Measurements from ENCODE around the gene KNL1.
A peak's percentile ranks its signal among the peaks of the same experiment; 100 is the strongest.

Gene KNL1, protein sequence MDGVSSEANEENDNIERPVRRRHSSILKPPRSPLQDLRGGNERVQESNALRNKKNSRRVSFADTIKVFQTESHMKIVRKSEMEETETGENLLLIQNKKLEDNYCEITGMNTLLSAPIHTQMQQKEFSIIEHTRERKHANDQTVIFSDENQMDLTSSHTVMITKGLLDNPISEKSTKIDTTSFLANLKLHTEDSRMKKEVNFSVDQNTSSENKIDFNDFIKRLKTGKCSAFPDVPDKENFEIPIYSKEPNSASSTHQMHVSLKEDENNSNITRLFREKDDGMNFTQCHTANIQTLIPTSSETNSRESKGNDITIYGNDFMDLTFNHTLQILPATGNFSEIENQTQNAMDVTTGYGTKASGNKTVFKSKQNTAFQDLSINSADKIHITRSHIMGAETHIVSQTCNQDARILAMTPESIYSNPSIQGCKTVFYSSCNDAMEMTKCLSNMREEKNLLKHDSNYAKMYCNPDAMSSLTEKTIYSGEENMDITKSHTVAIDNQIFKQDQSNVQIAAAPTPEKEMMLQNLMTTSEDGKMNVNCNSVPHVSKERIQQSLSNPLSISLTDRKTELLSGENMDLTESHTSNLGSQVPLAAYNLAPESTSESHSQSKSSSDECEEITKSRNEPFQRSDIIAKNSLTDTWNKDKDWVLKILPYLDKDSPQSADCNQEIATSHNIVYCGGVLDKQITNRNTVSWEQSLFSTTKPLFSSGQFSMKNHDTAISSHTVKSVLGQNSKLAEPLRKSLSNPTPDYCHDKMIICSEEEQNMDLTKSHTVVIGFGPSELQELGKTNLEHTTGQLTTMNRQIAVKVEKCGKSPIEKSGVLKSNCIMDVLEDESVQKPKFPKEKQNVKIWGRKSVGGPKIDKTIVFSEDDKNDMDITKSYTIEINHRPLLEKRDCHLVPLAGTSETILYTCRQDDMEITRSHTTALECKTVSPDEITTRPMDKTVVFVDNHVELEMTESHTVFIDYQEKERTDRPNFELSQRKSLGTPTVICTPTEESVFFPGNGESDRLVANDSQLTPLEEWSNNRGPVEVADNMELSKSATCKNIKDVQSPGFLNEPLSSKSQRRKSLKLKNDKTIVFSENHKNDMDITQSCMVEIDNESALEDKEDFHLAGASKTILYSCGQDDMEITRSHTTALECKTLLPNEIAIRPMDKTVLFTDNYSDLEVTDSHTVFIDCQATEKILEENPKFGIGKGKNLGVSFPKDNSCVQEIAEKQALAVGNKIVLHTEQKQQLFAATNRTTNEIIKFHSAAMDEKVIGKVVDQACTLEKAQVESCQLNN (N-terminal part only)

DNA sequence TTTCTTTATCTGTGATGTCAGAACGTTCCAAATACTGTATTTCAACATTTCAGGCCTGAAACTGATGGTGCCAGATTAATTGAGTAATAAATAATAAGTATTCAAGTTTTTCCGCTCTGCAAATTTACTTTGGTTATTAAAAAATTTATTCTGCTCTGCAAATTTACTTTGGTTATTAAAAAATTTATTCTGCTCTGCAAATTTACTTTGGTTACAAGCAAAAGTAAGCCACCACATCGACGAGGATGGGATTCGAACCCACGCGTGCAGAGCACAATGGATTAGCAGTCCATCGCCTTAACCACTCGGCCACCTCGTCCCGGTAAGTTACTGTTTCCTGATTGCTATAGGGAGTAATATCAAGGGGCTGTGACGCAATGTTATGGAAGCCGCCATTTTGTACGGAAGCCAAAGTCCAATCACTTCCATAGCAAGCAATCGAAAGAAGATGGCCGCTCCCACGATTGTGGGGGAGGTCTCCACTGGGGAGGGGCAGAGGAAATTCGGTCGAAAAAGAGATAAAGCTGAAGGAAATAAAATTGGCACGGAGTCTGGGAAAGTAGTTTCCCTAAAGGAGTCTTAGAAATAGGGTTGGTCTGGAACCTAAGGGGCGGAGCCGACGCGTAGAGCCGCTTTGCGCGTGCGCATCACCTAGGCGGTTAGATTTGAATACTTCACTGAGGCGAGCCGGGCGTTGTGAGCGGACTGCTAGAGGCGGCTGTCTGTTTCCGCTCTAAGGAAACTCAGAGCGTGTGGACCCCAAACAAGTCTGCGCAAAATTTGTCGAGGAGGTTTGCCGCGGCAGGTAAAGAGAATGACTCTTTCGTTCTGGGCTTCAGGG lies at the start of gene KNL1:
Gene KNL1, plus strand, starts transcription at position 662 of the 841 bp plus-strand sequence. CDS start 8,683 bp downstream, outside the sequence.
- peak within 1 kb of the TSS; percentile 72 for H3K4me3 ChIP-seq
- DNase-seq (ENCODE audit: low spot score) = peak; percentile 94
- TF ChIP-seq, protein P1, sequence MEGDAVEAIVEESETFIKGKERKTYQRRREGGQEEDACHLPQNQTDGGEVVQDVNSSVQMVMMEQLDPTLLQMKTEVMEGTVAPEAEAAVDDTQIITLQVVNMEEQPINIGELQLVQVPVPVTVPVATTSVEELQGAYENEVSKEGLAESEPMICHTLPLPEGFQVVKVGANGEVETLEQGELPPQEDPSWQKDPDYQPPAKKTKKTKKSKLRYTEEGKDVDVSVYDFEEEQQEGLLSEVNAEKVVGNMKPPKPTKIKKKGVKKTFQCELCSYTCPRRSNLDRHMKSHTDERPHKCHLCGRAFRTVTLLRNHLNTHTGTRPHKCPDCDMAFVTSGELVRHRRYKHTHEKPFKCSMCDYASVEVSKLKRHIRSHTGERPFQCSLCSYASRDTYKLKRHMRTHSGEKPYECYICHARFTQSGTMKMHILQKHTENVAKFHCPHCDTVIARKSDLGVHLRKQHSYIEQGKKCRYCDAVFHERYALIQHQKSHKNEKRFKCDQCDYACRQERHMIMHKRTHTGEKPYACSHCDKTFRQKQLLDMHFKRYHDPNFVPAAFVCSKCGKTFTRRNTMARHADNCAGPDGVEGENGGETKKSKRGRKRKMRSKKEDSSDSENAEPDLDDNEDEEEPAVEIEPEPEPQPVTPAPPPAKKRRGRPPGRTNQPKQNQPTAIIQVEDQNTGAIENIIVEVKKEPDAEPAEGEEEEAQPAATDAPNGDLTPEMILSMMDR (IDR thresholded peaks at IDR 0.05) = no peak
- H3K27ac ChIP-seq = peak within 1 kb of the TSS; percentile 83 to 86

DNA sequence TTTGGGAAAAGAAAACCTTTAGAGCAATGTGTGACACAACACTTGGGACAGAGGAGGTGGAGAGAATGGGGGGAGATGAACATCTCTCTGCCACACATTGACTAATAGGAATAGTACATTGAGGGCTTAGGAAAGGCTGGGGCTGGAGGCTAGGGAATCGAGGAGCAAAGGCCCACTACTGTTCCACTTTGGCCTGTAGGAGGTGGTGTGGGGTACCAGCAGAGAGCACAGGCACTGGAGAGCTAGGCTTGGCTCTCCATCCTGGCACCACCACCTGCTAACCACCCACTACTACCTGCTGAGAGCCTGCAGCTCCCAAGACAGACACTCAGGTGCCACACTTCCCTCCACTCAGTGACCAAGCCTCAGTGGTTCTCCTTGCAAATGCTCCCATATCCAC lies 48.6 kb upstream of the KNL1 start:
- Histone ChIP-seq H3K4me3 (no peak overlapping the region), H3K27ac (no peak overlapping the region)
- TF ChIP-seq, protein P1 (IDR thresholded peaks at IDR 0.05) = no peak
- DNase-seq (ENCODE audit: low spot score) = no peak

DNA sequence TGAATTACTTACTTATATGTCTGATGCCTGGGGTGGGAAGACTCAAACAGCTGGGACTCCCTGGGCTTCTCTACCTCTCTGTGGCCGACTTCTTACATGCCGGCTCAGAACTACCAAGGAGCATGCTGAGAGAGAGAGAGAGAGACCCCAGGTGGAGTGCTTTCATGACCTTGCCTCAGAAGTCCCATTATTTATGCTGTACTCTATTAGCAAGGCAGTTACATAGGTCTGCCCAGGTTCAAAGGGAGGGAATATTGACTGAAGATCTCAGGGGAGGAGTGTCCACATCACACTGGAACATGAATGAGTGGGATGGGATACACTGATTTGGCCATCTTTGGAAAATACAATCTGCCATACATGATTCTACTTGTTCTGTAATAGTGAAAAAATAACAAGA lies 45.4 kb upstream of the KNL1 start:
- Histone ChIP-seq H3K27ac (no peak overlapping the region), H3K4me3 (no peak overlapping the region)
- TF ChIP-seq, protein P1 (IDR thresholded peaks at IDR 0.05) = no peak
- DNase-seq (ENCODE audit: low spot score) = no peak

DNA sequence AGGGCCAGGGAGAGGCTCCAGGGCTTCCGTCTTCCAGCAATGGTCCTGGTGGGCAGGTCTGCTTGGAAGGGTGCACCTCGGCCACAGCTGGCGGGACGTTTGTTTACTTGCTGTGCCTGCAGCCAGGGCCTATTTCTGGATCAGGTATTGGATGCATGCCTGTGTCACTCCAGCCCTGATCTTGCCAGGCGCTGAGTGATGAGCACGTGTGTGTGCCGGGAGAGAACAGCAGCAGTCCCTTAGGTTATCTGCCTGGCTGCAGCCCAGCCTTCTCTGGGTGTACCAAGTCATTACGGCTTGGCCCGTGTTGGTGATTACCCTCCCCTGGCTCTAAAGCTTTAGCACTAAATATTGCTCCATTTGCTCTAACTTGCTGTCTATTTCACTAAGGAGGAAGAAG lies 44.2 kb upstream of the KNL1 start:
- TF ChIP-seq, protein P1 (IDR thresholded peaks at IDR 0.05) = no peak
- Histone ChIP-seq H3K27ac (no peak overlapping the region), H3K4me3 (no peak overlapping the region)
- no peak for DNase-seq (ENCODE audit: low spot score)

DNA sequence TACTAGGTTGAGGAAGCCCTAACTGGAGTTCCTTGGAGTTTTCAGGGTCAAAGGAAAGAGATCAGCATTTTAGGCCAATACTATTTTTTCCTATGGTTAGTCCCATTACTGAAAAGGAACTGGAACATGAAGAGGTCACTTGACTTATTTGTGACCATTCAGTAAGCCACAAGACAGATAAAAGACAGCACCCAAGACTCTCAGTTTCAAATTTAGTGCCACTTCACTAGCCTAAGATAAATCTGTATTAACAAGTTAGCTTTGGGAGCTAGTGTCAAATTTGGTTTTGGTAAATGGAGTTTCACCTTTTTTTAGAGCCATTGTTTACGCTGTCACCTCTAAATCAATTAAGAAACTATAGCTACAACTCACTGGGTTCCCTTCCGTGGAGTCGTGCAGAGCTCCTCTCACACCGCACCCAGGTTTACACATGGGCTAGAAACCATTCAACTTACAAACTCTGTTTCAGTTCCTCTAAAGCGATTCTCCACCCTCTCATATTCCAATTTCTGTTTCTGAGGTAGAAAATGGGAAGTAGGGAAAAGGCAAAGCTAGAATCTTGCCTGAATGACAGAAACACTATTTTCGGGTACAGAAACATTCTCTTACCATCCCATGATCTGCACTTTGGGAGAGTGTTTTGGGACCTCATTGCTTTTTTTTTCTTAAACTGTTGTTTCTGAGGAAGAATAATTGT lies 43.6 kb upstream of the KNL1 start:
- DNase-seq (ENCODE audit: low spot score) = no peak
- no peak overlapping the region for H3K4me3 ChIP-seq
- TF ChIP-seq, protein P1 (IDR thresholded peaks at IDR 0.05) = no peak
- no peak overlapping the region for H3K27ac ChIP-seq
